WTC11 (cell line): ENCODE measurements around the gene PBX4.

Source experiments
- ATF1 ChIP-seq: sonication (generic); formaldehyde crosslinking; IDR thresholded peaks from 2 replicates; pipeline ENCODE4 v1.8.1; 2023; ENCODE audit warnings: mild to moderate bottlenecking, moderate library complexity, missing genetic modification reagents
- CREM ChIP-seq: sonication (generic); formaldehyde crosslinking; IDR thresholded peaks from 2 replicates; pipeline ENCODE4 v1.8.1; 2022; ENCODE audit warnings: mild to moderate bottlenecking, missing genetic modification reagents, moderate library complexity
- ELF4 ChIP-seq: sonication (generic); formaldehyde crosslinking; IDR thresholded peaks from 2 replicates; pipeline ENCODE4 v1.8.1; 2022; ENCODE audit warnings: low read depth, mild to moderate bottlenecking, moderate library complexity, missing genetic modification reagents
- FOXK1 ChIP-seq: sonication (generic); formaldehyde crosslinking; IDR thresholded peaks from 2 replicates; pipeline ENCODE4 v1.8.0; 2022; ENCODE audit warnings: mild to moderate bottlenecking, moderate library complexity, missing genetic modification reagents
- NR1H2 ChIP-seq: sonication (generic); formaldehyde crosslinking; IDR thresholded peaks from 2 replicates; pipeline ENCODE4 v1.9.0; 2021; ENCODE audit warnings: mild to moderate bottlenecking, moderate library complexity, missing genetic modification reagents
- NR2C2 ChIP-seq: sonication (generic); formaldehyde crosslinking; IDR thresholded peaks from 2 replicates; pipeline ENCODE4 v1.8.0; 2022; ENCODE audit warnings: mild to moderate bottlenecking, missing genetic modification reagents
- PRRX2 ChIP-seq: fragments of 250-450 bp; sonication (Bioruptor Pico); IDR thresholded peaks from 2 replicates; pipeline ENCODE4 v1.8.0; 2021; ENCODE audit warnings: mild to moderate bottlenecking
- RELA ChIP-seq: sonication (generic); formaldehyde crosslinking; IDR thresholded peaks from 2 replicates; pipeline ENCODE4 v1.8.1; 2022; ENCODE audit warnings: missing genetic modification reagents, mild to moderate bottlenecking, borderline replicate concordance
- TF ChIP-seq, protein P1 (sequence below): sonication (generic); formaldehyde crosslinking; IDR thresholded peaks from 2 replicates; pipeline ENCODE4 v1.8.0; 2022; ENCODE audit warnings: missing genetic modification reagents
- TF ChIP-seq, protein P2 (sequence below): fragments of 200-600 bp; IDR thresholded peaks from 2 replicates; pipeline ENCODE4 v1.8.0; 2022; ENCODE audit warnings: antibody characterized with exemption
- TF ChIP-seq, protein P3 (sequence below): sonication (generic); formaldehyde crosslinking; IDR thresholded peaks from 2 replicates; pipeline ENCODE4 v1.8.0; 2022; ENCODE audit warnings: mild to moderate bottlenecking, missing genetic modification reagents
- TF ChIP-seq, protein P4 (sequence below): sonication (generic); formaldehyde crosslinking; conservative IDR thresholded peaks from 2 replicates; pipeline ENCODE4 v1.8.1; 2023; ENCODE audit warnings: mild to moderate bottlenecking, low read depth, missing genetic modification reagents, moderate library complexity

DNA sequence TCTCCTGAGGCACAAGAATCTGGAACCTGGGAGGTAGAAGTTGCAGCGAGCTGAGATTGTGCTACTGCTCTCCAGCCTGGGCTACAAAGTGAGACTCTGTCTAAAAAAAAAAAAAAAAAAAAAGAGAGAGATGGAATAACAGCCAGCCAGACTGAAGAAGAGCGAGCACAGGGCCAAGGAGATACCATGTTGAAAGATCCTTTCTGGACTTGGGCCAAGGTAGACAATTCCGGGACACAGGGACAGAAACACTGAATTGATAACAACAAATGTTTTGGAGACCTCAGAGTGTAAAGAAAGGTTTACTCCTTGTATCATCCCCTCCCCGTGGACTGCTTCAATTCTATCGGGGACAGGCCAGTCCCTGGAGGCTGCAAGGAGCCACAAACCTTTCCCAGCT is 4.9 kb upstream of the PBX4 start:
- TF ChIP-seq, protein P1, sequence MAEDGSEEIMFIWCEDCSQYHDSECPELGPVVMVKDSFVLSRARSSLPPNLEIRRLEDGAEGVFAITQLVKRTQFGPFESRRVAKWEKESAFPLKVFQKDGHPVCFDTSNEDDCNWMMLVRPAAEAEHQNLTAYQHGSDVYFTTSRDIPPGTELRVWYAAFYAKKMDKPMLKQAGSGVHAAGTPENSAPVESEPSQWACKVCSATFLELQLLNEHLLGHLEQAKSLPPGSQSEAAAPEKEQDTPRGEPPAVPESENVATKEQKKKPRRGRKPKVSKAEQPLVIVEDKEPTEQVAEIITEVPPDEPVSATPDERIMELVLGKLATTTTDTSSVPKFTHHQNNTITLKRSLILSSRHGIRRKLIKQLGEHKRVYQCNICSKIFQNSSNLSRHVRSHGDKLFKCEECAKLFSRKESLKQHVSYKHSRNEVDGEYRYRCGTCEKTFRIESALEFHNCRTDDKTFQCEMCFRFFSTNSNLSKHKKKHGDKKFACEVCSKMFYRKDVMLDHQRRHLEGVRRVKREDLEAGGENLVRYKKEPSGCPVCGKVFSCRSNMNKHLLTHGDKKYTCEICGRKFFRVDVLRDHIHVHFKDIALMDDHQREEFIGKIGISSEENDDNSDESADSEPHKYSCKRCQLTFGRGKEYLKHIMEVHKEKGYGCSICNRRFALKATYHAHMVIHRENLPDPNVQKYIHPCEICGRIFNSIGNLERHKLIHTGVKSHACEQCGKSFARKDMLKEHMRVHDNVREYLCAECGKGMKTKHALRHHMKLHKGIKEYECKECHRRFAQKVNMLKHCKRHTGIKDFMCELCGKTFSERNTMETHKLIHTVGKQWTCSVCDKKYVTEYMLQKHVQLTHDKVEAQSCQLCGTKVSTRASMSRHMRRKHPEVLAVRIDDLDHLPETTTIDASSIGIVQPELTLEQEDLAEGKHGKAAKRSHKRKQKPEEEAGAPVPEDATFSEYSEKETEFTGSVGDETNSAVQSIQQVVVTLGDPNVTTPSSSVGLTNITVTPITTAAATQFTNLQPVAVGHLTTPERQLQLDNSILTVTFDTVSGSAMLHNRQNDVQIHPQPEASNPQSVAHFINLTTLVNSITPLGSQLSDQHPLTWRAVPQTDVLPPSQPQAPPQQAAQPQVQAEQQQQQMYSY = no peak
- TF ChIP-seq, protein P2, sequence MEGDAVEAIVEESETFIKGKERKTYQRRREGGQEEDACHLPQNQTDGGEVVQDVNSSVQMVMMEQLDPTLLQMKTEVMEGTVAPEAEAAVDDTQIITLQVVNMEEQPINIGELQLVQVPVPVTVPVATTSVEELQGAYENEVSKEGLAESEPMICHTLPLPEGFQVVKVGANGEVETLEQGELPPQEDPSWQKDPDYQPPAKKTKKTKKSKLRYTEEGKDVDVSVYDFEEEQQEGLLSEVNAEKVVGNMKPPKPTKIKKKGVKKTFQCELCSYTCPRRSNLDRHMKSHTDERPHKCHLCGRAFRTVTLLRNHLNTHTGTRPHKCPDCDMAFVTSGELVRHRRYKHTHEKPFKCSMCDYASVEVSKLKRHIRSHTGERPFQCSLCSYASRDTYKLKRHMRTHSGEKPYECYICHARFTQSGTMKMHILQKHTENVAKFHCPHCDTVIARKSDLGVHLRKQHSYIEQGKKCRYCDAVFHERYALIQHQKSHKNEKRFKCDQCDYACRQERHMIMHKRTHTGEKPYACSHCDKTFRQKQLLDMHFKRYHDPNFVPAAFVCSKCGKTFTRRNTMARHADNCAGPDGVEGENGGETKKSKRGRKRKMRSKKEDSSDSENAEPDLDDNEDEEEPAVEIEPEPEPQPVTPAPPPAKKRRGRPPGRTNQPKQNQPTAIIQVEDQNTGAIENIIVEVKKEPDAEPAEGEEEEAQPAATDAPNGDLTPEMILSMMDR = no peak
- no peak for TF ChIP-seq ELF4
- TF ChIP-seq FOXK1 (CRISPR knock-in tag) = no peak
- TF ChIP-seq NR2C2 (CRISPR knock-in tag) = no peak
- TF ChIP-seq ATF1 = no peak
- TF ChIP-seq, protein P3, sequence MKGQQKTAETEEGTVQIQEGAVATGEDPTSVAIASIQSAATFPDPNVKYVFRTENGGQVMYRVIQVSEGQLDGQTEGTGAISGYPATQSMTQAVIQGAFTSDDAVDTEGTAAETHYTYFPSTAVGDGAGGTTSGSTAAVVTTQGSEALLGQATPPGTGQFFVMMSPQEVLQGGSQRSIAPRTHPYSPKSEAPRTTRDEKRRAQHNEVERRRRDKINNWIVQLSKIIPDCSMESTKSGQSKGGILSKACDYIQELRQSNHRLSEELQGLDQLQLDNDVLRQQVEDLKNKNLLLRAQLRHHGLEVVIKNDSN (CRISPR knock-in tag) = no peak
- TF ChIP-seq NR1H2 (CRISPR knock-in tag) = no peak
- TF ChIP-seq RELA (CRISPR knock-in tag) = no peak
- TF ChIP-seq CREM (CRISPR knock-in tag) = no peak
- TF ChIP-seq, protein P4, sequence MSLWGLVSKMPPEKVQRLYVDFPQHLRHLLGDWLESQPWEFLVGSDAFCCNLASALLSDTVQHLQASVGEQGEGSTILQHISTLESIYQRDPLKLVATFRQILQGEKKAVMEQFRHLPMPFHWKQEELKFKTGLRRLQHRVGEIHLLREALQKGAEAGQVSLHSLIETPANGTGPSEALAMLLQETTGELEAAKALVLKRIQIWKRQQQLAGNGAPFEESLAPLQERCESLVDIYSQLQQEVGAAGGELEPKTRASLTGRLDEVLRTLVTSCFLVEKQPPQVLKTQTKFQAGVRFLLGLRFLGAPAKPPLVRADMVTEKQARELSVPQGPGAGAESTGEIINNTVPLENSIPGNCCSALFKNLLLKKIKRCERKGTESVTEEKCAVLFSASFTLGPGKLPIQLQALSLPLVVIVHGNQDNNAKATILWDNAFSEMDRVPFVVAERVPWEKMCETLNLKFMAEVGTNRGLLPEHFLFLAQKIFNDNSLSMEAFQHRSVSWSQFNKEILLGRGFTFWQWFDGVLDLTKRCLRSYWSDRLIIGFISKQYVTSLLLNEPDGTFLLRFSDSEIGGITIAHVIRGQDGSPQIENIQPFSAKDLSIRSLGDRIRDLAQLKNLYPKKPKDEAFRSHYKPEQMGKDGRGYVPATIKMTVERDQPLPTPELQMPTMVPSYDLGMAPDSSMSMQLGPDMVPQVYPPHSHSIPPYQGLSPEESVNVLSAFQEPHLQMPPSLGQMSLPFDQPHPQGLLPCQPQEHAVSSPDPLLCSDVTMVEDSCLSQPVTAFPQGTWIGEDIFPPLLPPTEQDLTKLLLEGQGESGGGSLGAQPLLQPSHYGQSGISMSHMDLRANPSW = no peak
- TF ChIP-seq PRRX2 (CRISPR knock-in tag) = no peak
